ENCODE data around the gene RPL6.
A peak's percentile ranks its signal among the peaks of the same experiment; 100 is the strongest.
"Not testable (repeated sequence)": the region's sequence is repeated elsewhere in the genome, so short reads cannot be mapped to it uniquely, and the experiment has no call there.

The RPL6 gene

GRCh38 chr12:112419297-112420133 lies 10.1 kb upstream of the RPL6 start:
- no peak for DNase-seq

GRCh38 chr12:112418608-112419296 lies 9.3 kb upstream of the RPL6 start, which contains the start of gene PTPN11:
PTPN11 (plus strand) TSS chr12:112418947; CDS start chr12:112419112, 165 bp downstream.
- peak in 1 of 2 experiments; percentile 10 for DNase-seq

- DNase-seq: no peak
Observed at GRCh38 chr12:112418273-112418607, 8.8 kb upstream of the RPL6 start.

- not testable (repeated sequence) for DNase-seq
Observed at GRCh38 chr12:112415457-112415856, 6.1 kb upstream of the RPL6 start.

GRCh38 chr12:112413855-112414625 lies 4.6 kb upstream of the RPL6 start:
- DNase-seq: no peak

GRCh38 chr12:112409906-112410244 lies 470 bp upstream of the RPL6 start:
- DNase-seq: no peak

- DNase-seq: no peak
Observed at GRCh38 chr12:112408621-112409020, 784 bp downstream of the RPL6 start.

- not testable (repeated sequence) for DNase-seq
Observed at GRCh38 chr12:112407683-112408082, 1.7 kb downstream of the RPL6 start.

- no peak for DNase-seq
Observed at GRCh38 chr12:112406519-112407488, 2.6 kb downstream of the RPL6 start.

- DNase-seq: no peak
Observed at GRCh38 chr12:112401903-112402498, 7.4 kb downstream of the RPL6 start.

- DNase-seq: no peak
Observed at GRCh38 chr12:112401054-112401453, 8.4 kb downstream of the RPL6 start.

GRCh38 chr12:112393328-112393727 lies 16.1 kb downstream of the RPL6 start:
- no peak for DNase-seq

GRCh38 chr12:112389922-112390654 lies 19.3 kb downstream of the RPL6 start:
- DNase-seq: not testable (repeated sequence)

- no peak for DNase-seq
Observed at GRCh38 chr12:112389228-112389627, 20.2 kb downstream of the RPL6 start.

GRCh38 chr12:112386726-112387125 lies 22.7 kb downstream of the RPL6 start:
- DNase-seq: no peak

- no peak for DNase-seq
Observed at GRCh38 chr12:112382866-112383265, 26.5 kb downstream of the RPL6 start.

GRCh38 chr12:112381883-112382796 lies 27.3 kb downstream of the RPL6 start, which contains the start of gene HECTD4:
HECTD4 (minus strand) TSS chr12:112382431; CDS start chr12:112382128, 303 bp downstream.
- DNase-seq: peak in 1 of 2 experiments; percentile 78

- DNase-seq: no peak
Observed at GRCh38 chr12:112381406-112381882, 28.0 kb downstream of the RPL6 start.

- DNase-seq: no peak
Observed at GRCh38 chr12:112380663-112381405, 28.6 kb downstream of the RPL6 start.
